ENCODE measurements around the gene ERN2.
A peak's percentile ranks its signal among the peaks of the same experiment; 100 is the strongest.

Gene ERN2

GRCh38 chr16:23716484-23716883, 3.5 kb upstream of the ERN2 start:
- no peak for DNase-seq

- DNase-seq = no peak
Measured at GRCh38 chr16:23711785-23712184, 1.2 kb downstream of the ERN2 start.

- DNase-seq = no peak
Measured at GRCh38 chr16:23710504-23710903, 2.5 kb downstream of the ERN2 start.

- no peak for DNase-seq
Measured at GRCh38 chr16:23710008-23710407, 3.0 kb downstream of the ERN2 start.

GRCh38 chr16:23709536-23709935, 3.5 kb downstream of the ERN2 start:
- no peak for DNase-seq

- no peak for DNase-seq
Measured at GRCh38 chr16:23706439-23706838, 6.6 kb downstream of the ERN2 start.

GRCh38 chr16:23705517-23705902, 7.5 kb downstream of the ERN2 start:
- DNase-seq = no peak

GRCh38 chr16:23704772-23705516, 8.1 kb downstream of the ERN2 start:
- DNase-seq = no peak

GRCh38 chr16:23702951-23703350, 10.1 kb downstream of the ERN2 start:
- DNase-seq = no peak

GRCh38 chr16:23701045-23701444, 12.0 kb downstream of the ERN2 start:
- no peak for DNase-seq

- DNase-seq = no peak
Measured at GRCh38 chr16:23700509-23700908, 12.5 kb downstream of the ERN2 start.

- no peak for DNase-seq
Measured at GRCh38 chr16:23700093-23700492, 12.9 kb downstream of the ERN2 start.

- no peak for DNase-seq
Measured at GRCh38 chr16:23699100-23699499, 13.9 kb downstream of the ERN2 start.

- DNase-seq = no peak
Measured at GRCh38 chr16:23695756-23696155, 17.3 kb downstream of the ERN2 start.

- no peak for DNase-seq
Measured at GRCh38 chr16:23694644-23695373, 18.2 kb downstream of the ERN2 start.

GRCh38 chr16:23694265-23694643, 18.8 kb downstream of the ERN2 start:
- no peak for DNase-seq

- no peak for DNase-seq
Measured at GRCh38 chr16:23692190-23692837, 20.7 kb downstream of the ERN2 start.

- DNase-seq = peak in 1 of 2 experiments; percentile 4
Measured at GRCh38 chr16:23691483-23692189, 21.4 kb downstream of the ERN2 start.

- no peak for DNase-seq
Measured at GRCh38 chr16:23690771-23691482, 22.1 kb downstream of the ERN2 start.

- no peak for DNase-seq
Measured at GRCh38 chr16:23689442-23690187, 23.4 kb downstream of the ERN2 start.

GRCh38 chr16:23687034-23687808, 25.8 kb downstream of the ERN2 start:
- no peak for DNase-seq
